HG03139 (cell line): ENCODE results near the gene EML6.

Source experiments
- ATAC-seq: cut with Tn5 transposase; IDR thresholded peaks from one replicate; pipeline ENCODE4 v1.9.1; 2021; ENCODE audit not compliant: unreplicated experiment

The EML6 gene

DNA sequence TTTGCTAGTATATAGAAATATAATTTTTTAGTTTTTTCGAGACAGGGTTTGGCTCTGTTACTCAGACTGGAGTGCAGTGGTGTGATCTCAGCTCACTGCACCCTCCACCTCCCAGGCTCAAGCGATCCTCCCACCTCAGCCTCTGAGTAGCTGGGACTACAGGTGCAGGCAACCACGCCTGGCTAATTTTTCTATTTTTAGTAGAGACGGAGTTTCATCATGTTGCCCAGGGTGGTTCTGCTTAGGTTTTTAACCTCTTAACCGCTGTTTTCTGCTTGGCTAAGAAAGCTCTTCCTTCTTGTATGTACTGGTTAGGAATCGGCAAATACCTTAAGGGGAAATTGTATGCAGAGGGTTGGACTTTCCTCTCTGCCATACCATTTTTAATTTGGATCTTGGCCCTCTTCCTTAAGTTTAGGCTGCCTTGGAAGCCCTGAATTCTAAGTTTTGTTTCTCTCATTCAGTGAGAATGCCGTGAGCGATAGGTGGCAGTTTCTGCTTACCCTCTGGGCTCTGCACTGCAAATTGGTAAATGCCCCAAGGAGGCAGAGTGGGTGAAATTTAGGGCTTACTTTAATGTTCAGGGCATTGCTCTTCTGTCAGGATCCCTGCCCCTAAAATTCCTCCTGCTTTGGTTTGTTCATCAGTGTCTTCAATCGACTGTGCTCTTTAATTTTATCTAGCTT, 32.3 kb downstream of the EML6 start:
- peak; percentile 69 for ATAC-seq

DNA sequence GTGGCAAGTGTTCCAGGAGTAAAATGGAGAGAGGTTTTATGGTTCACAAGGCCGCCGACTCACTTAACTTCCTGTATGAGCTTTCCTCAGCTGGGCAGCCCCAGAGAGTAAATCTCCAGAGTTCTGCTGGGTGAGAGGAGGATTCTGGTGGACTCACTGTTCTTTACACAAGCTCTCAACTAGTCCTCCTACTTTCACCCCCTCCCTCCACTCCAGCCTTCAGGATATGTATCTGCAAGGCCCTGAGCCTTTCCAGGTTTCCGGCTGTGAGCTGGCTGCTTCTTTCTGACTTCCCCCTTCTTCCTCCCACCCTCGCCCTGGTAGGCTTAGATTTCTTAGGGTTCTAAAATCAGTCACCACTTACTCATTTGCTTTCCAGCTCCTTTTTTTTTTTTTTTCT, 34.0 kb downstream of the EML6 start:
- ATAC-seq, result no peak

DNA sequence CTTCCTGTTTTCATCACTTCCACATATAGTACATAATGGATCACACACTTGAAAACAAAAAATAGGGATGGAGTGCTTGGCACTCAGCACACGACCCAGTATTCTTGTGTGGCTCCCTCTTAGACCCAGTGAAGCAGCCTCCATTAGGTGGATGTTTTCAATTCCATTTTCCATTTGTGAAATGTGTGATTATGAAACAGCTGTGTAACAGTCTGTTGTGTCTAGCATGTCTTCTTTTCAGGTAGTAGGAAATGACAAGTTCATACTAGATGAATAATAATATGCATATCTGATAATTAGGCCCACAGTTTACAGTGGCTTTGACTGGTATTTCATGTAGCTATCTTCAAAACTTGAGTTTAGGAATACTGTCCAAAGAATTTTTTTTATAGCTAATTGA, 35.5 kb downstream of the EML6 start:
- ATAC-seq, result no peak

DNA sequence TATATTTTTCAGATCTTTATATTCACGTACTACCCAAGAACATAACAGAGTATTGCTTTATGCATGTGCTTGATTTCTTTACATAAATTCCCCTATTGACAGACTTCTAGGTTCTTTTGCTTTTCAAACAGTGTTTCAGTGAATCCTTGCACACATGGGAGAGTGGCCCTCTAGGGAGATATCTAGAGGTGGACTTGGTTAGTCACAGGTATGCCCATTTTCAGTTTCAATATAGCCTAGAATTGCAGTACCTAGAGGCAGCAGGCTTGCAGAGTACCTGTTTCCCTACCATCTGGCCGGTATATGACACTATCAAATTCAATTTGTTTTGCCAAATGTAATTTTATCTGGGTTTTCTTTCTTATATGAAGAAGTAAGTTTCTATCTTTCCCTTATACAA, 36.8 kb downstream of the EML6 start:
- ATAC-seq, result no peak

DNA sequence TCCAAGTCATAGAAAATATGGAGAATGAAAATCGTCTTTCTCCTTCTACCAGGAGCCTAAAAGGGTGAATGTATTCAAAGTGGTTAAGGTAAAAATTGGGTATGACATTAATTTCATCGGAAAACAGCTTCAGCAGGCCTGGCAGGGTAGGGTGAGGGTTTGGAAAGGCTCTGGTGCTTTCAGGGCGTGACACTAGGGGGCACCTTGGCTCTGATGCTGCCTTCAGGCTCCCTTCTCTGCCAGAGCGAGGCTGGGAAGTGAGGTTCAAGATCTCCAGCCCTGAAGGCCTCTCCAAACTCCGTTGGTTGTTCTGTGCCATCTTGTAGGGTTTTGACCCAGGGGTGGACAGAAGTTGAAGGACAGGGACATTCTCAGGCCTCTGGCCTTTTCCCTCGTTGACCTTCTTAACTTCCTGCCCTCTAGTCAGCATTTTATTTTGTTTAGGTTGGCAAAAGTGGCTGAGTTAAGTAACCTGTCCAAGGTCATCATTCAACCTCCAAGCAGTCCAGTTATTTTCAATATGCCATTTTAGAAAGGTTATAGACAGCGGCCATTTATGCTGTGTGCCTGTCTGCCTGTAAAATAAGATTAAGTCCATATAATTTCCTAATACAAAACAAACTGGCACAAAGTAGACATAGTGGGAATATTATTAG, 40.3 kb downstream of the EML6 start:
- no peak for ATAC-seq

DNA sequence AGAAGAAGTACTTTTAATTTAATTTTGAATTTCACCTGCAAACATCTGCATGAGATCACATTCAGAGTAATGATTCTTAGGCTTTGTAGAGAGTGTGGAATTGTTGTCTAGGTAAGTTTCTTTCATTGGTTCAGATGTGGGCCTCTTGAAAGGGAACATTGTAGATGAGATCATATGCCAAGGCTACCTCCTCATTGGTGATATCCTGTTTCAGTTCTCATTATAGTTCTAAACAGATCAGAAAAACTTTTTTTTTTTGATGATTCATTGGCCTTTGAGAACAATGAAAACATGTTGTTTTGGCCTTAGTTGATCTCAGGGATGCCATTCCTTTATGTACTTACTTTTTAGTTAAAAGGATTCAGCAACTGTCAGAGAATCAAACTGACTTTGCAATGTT, 44.5 kb downstream of the EML6 start:
- no peak for ATAC-seq

DNA sequence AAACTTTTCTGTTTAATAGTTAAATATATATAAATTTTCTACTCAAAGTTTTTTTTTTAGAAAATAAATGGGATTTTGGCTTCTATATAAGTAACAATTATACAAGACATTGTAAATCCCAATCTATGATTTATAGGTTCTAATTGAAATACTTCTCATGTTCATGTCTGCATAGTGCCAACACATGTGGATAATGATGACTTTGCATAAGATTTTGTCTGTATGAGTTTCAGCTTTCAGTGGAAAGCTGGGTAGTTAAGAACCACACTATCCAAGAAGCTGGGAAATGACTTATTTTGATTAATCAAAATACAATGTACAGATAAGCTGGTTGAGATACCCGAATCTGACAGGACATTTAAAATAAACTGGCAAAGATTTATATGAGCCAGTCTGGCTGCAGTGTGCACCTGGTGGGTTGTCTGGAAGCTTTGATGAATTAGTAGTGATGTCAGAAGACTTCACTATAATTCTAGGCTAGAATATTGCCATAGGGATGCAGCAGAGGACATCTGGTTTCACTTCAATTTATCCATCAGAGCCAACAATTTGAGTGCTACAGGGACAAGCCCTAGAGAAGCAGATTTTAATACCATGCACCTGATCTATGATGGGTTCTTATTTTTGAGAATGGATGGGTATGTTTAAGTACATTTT, 45.4 kb downstream of the EML6 start:
- ATAC-seq, result no peak

DNA sequence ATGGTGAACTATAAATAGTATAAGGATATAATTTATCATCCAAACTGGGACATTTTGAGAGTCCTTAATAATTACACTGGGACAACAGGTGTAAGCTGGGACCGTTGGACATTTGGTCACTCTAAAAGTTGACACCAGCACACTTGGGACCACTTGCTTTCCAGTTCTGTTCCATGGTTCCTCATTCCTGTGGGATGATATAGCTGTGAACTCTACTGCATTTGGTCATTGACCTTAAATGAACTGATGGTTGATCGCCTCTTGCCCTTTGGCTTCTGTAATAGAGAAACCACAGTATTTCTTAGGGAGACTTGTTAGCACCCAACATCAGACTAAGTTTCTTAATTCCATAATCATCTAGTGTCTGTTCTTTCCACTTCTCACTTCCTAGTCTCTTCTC, 46.7 kb downstream of the EML6 start:
- ATAC-seq, result no peak

DNA sequence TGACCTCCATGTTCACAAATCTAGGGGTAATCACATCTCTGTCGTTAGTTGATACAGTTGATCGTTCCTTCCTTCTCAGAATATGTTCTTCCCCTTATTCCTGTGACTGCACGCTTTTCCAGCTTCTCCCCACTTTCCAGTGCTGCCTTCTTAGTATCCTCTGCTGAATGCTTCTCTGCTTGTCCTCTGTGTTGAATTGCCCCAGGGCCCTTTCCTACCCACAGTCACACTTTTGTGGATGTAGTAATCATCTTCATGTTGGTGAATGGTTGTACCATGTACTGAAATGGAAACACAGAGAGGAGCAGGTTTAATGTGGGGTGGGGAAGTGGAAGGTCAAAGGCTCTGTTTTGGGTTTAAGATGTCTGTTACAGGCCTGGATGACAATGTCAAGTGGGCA, 47.2 kb downstream of the EML6 start:
- ATAC-seq, result no peak

DNA sequence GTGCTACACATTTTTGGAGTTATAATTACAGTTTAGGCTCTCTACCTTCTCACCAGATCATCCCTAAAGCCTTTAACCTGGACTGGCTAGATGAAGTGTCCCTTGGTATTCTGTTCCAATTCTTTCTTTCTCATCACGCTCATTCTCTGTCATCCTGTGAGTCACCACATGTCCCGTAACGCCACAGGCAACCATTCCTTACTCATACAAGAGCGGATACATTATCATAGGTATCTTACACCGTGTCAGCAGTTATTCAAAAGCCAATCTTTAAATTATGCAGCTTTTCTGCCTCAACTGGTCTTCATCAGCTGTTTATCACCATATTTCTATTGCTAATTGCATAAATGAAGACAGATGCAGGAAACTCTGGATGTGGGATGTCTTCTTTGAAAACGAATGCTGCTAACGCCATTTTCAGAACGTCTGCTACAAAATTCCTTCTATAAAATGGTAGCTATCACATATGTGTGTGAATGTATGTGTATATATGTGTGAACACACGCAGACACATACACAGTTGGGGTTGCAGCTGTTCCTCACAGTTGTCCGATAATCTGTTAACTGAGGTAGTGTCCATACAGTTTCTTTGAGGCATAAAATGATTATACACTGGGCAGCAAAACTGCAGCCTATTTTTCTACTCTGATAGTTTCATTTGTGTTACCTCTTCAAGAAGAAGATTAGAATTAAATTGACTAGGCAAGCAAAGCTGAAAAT, 47.9 kb downstream of the EML6 start:
- ATAC-seq, result no peak

DNA sequence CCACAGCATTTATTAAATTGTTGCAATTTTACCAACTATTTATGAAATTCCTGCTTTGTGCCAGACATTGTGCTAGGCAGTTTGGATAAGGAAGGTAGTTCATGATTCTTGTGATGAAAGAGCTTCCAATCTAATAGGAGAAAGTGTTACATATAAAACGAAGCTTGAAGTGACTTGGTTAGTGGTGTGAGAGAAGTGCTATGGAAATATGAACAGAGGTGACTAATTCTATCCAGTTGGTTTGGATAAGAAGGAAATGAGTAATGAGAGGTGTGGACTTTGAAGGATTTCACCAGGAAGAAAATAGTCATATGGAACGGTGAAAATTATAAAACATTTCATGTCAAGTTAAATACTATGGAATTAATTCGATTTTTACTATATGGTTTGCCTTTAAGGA, 48.6 kb downstream of the EML6 start:
- ATAC-seq, result no peak

DNA sequence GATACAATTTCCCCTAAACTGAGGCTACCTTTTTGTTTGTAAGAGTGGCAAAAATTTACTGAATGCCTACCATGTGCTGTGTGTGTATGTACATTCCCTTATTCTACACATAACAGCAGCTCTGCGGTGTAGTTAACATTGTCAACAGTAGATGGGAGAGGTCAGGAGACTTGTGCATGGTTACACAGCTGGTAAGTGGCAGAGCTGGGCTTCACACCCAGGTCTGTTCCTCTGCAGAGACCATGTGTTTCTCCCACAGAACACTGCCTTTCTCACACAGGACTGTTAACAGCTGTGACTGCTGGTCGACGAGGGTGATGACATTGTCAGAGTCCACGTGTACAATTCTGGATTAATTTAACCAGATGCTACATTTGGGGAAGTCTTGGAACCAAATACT, 49.1 kb downstream of the EML6 start:
- ATAC-seq, result no peak

DNA sequence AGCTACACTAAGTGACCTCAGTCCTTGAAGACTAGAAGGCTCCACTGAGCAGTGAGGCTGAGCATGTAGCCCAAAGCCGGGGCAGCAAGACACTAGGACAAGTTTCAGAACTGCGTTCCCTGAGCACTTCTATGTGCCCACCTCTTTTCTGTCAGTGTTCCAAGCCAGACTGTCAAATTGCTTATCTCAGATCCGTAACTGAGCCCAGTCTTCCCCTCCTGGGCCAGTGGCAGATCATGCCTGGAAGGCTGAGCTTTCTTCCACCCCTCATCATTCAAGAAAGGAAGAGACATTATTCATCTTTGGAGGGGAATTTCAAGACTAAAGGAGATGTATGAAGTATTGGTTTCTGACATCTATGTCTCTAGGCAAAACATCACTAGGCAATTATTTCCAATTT, 49.8 kb downstream of the EML6 start:
- no peak for ATAC-seq

DNA sequence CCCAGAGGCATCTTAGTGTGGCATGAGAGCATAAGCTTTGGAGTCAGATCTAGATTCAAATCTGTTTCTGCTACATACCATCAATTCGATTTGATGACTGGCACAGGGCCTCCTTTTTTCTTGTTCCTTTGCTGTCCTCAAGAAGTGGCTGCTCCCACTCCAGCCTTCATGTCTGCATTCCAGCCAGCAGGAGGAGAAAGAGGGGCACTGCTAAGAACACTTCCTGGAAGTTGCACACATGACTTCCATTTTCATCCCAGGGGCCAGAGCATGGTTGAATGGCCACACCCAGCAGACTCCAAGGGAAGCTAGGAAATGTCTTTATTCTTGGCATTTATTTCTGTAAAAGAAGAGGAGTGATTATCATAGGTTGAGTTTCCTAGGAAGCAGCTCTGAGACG, 50.4 kb downstream of the EML6 start:
- ATAC-seq, result no peak

DNA sequence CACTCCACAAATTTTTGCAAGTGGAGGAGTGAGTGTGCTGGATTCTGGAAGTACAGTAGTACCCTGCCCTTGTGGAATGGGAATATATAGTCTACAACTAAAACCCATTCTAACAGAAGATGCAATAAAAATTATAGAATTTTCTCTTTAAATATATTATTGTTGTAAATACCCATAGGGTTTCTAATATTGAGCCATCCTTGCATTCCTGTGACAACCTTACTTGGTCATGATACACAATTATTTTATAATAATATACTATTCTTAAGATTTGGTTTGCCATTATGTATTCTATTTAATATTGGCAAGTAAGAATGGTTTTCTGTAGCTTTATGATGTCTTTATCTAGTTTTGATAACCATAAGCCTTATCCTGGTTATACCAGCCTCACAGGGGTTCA, 52.2 kb downstream of the EML6 start:
- ATAC-seq, result no peak

DNA sequence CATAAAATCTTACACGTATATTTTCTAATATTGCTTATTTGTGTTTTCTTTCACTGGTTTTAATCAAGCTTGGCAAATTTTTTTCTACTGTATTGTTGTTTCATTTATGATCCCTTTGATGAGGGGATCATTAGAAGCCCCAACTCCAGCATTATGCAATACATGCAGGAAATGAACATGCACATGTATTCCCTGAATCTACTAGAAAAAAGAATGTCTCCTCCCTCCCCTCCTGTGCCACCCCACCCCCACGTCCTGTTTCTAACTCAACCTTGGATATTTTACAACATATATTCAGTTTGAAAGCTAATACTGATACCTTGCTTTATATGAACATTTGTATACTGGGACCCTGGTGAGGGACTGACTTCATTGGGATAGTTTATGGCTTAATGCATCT, 53.0 kb downstream of the EML6 start:
- ATAC-seq, result no peak

DNA sequence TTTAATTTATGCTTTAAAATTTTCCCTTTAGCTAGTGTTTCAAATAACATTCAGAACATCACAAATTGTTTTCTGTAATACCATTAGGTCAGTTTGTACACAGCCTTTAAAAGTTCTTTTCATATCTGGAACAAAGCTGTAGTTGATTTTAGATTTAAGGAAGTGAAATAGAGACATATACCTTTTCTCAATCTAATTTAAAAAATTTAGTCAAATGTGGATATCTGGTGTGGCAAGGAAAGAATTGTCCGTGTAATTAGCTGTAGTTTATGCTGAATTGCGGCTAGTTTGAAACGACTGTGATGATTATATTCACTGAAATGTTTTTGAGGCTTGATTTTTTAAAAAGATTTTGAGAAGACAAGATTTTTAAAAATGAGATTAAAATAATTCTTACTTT, 59.9 kb downstream of the EML6 start:
- no peak for ATAC-seq

DNA sequence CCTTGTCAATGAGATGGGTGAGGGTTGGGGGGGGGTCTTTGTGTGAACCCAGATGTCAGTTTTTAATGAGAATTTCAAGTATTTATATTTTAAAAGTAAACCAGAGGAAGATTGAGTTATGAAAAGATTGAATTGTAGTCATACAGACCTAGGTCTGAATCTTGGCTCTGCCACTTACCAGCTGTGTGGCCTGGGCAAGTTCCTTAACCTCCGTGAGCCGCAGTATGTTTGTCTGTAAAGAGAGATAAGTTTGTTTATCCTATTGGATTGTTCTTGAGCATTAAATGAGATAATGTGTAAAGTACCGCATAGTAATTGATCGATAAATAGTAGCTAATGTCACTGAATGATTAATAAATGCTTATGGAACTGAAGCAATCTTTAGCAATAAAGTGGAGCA, 63.8 kb downstream of the EML6 start:
- ATAC-seq, result no peak

DNA sequence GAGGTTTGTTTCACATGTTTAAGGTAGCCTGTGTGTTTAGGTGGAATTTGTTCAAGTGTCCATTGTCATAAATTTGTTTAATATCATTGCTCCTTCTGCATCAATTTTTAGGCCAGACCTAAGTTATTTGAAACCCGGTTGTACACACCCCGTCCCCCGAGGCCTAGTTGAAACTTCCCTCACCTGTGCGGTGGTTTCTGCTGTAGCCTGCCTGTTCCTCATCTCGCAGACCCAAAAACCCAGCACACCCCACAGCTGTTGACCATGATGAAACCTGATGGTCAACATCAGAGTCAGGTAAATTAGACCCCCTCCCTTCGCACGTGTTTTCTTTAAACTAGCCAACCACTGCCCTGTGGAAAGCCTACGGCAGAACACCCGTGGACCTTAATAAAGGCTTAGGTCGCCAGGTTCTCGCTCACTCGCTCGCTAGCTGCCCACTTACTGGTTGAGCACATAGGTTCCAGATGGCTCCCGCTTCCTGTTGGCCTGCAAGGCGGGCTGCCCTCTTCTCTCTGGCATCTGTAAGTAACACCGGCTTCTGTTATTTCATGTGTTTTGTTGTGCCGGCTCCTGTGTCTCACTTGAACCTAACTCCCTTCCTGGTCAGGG, 64.4 kb downstream of the EML6 start:
- ATAC-seq, result no peak

DNA sequence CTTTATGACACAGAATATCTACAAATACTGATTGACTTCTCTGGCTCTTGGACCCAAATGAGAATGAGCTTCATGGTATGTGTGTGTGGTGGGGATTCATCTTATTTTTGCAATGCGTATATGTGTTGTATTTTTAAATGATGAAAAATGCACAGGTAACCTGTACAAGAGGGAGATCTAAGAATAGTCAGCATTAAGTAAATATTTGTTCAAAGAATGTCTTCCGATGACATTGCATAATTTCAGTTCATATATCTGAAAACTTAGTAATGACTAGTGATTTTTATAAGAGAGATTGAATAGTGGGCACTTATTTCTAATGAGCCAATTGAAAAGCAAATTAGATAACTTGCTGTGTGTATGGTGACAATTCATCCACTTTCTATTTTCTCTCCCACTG, 66.4 kb downstream of the EML6 start:
- no peak for ATAC-seq

DNA sequence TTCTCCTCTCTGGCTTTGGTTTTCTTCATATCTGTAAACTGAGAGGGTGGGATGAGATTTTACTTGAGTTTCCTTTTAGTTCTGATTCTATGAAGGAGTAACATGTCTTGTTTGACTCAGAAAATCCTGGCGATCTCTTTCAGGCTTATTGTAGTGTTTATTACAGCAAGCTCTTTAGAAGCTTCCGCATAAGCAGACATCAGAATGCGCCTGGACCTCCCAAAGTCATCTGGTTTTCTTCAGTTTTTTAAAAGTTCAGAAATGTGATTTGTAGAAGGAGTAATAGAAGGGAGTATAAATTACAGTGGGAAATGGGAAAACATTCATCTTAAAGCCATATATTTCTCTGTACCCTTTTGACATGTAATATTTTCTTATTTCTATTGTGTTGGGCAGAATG, 68.4 kb downstream of the EML6 start:
- no peak for ATAC-seq

DNA sequence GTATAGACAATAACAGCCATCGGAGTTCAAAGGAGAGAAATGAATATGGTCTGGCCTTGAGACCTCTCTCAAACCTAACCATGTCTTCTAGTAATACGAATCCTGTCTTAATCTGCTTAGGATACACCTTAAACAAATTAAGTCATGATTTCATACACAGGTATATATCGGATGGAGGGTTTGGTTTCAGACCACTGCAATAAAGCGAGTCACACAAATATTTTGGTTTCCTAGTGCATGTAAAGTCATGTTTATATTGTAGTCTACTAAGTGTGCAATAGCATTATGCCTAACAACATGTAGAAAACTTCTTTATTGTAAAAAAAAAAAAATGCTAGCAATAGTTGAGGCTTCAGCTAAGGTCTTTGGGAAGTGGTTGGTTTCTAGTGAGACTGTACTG, 73.8 kb downstream of the EML6 start:
- no peak for ATAC-seq
